PFSK-1 (cell line): Measurements from ENCODE around the gene ADGRA1.

Experiments used
- FOXP2 ChIP-seq: optimal IDR thresholded peaks from 2 replicates; pipeline ENCODE3; 2011; ENCODE audit warnings: borderline replicate concordance, control low read depth, inconsistent platforms; ENCODE audit not compliant: insufficient read depth; ENCODE audit errors: extremely low read length, extremely low read depth
- POLR2AphosphoS5 ChIP-seq: IDR thresholded peaks from 2 replicates; pipeline ENCODE4 v1.6.1; 2012; ENCODE audit warnings: low read depth, mild to moderate bottlenecking, control low read depth, low read length, moderate library complexity
- REST ChIP-seq, 2 experiments: IDR thresholded peaks; 2 replicates each; pipeline versions ENCODE4 v1.6.1 to v1.8.0; 2011 to 2012; ENCODE audit warnings: low read depth in 2 of 2, low read length in 2 of 2, control low read depth in 1 of 2, inconsistent platforms in 1 of 2, mild to moderate bottlenecking in 1 of 2, moderate library complexity in 1 of 2; ENCODE audit not compliant: insufficient read depth in 1 of 2
- SIN3A ChIP-seq: IDR thresholded peaks from 2 replicates; pipeline ENCODE4 v1.6.1; 2012; ENCODE audit warnings: mild to moderate bottlenecking, low read length, moderate library complexity, borderline replicate concordance; ENCODE audit not compliant: insufficient read depth
- TAF1 ChIP-seq: IDR thresholded peaks from 2 replicates; pipeline ENCODE4 v1.6.1; 2012; ENCODE audit warnings: low read length, control low read depth, borderline replicate concordance; ENCODE audit not compliant: insufficient read depth

Gene ADGRA1

GRCh38 chr10:133162178-133162909 is 74.6 kb downstream of the ADGRA1 start:
- TF ChIP-seq TAF1 (no peak), FOXP2 (no peak), SIN3A (no peak), REST (IDR thresholded peaks at IDR 0.05; ENCODE audit: insufficient read depth in 1 of 2, low read depth in 2 of 2, low read length in 2 of 2) (no peak), POLR2AphosphoS5 (no peak)

GRCh38 chr10:133162910-133163856 is 75.5 kb downstream of the ADGRA1 start:
- TF ChIP-seq SIN3A (no peak), REST (IDR thresholded peaks at IDR 0.05; ENCODE audit: insufficient read depth in 1 of 2, low read depth in 2 of 2, low read length in 2 of 2) (no peak), TAF1 (no peak), FOXP2 (no peak), POLR2AphosphoS5 (no peak)

- no peak for TF ChIP-seq POLR2AphosphoS5
- no peak for TF ChIP-seq FOXP2
Observed at GRCh38 chr10:133163889-133164815, 76.4 kb downstream of the ADGRA1 start.

- TF ChIP-seq SIN3A = no peak
- no peak for TF ChIP-seq REST (IDR thresholded peaks at IDR 0.05; ENCODE audit: insufficient read depth in 1 of 2, low read depth in 2 of 2, low read length in 2 of 2)
- no peak for TF ChIP-seq POLR2AphosphoS5
- no peak for TF ChIP-seq FOXP2
- no peak for TF ChIP-seq TAF1
Observed at GRCh38 chr10:133164816-133165555, 77.3 kb downstream of the ADGRA1 start.
